IMR-90 (cell line): ENCODE results near the gene RARRES2.

Source experiments
- BHLHE40 ChIP-seq: fragments of 150-350 bp; IDR thresholded peaks from 2 replicates; pipeline ENCODE4 v1.6.1; 2016; ENCODE audit warnings: mild to moderate bottlenecking, low read depth, low read length
- CEBPB ChIP-seq: IDR thresholded peaks from 2 replicates; pipeline ENCODE4 v1.6.1; 2012; ENCODE audit warnings: low read depth, low read length, improper control_type of control experiment
- CTCF ChIP-seq: conservative IDR thresholded peaks from 2 replicates; pipeline ENCODE4 v1.5.1; 2012; ENCODE audit warnings: mild to moderate bottlenecking, low read depth, low read length, improper control_type of control experiment
- ELK1 ChIP-seq: fragments of 150-350 bp; IDR thresholded peaks from 2 replicates; pipeline ENCODE4 v1.6.1; 2016; ENCODE audit warnings: low read depth, mild to moderate bottlenecking, low read length, moderate library complexity, borderline replicate concordance
- FOS ChIP-seq: fragments of 150-350 bp; IDR thresholded peaks from 2 replicates; pipeline ENCODE4 v1.6.1; 2016; ENCODE audit warnings: low read depth, low read length
- MAFK ChIP-seq: IDR thresholded peaks from 2 replicates; pipeline ENCODE4 v1.6.1; 2012; ENCODE audit warnings: low read depth, low read length, improper control_type of control experiment
- MXI1 ChIP-seq: IDR thresholded peaks from 2 replicates; pipeline ENCODE4 v1.6.1; 2012; ENCODE audit warnings: low read depth, mild to moderate bottlenecking, low read length, moderate library complexity, borderline replicate concordance
- POLR2A ChIP-seq: IDR thresholded peaks from 2 replicates; pipeline ENCODE4 v1.6.1; 2012; ENCODE audit warnings: mild to moderate bottlenecking, low read depth, low read length
- RAD21 ChIP-seq: IDR thresholded peaks from 2 replicates; pipeline ENCODE4 v1.6.1; 2012; ENCODE audit warnings: low read length, improper control_type of control experiment
- RCOR1 ChIP-seq: IDR thresholded peaks from 2 replicates; pipeline ENCODE4 v1.6.1; 2012; ENCODE audit warnings: mild to moderate bottlenecking, low read length, improper control_type of control experiment; ENCODE audit not compliant: insufficient replicate concordance
- RFX5 ChIP-seq: IDR thresholded peaks from 2 replicates; pipeline ENCODE4 v1.8.0; 2012; ENCODE audit warnings: low read depth, mild to moderate bottlenecking, low read length, moderate library complexity
- SMC3 ChIP-seq: fragments of 150-350 bp; IDR thresholded peaks from 2 replicates; pipeline ENCODE4 v1.6.1; 2016; ENCODE audit warnings: low read depth, mild to moderate bottlenecking, antibody characterized with exemption, low read length, moderate library complexity
- USF2 ChIP-seq: fragments of 150-350 bp; IDR thresholded peaks from 2 replicates; pipeline ENCODE4 v1.6.1; 2017; ENCODE audit warnings: mild to moderate bottlenecking, antibody characterized with exemption, low read length, low read depth

GRCh38 chr7:150388709-150389531 lies 47.5 kb upstream of the RARRES2 start:
- TF ChIP-seq POLR2A (no peak), CTCF (peak; percentile 61), MXI1 (no peak), SMC3 (peak; percentile 55), FOS (no peak), RAD21 (peak; percentile 69), BHLHE40 (no peak; the same call in 1 of the 2 replicates), USF2 (no peak), RCOR1 (no peak), RFX5 (no peak), ELK1 (no peak), CEBPB (peak; percentile 71), MAFK (no peak)
